Measurements from ENCODE around the gene RNASE11.

The RNASE11 gene

GRCh38 chr14:20587489-20588154 is at the start of gene RNASE11:
TSS of gene RNASE11 (minus strand) at chr14:20588001.
- no peak for TF ChIP-seq CTCF (IDR thresholded peaks at IDR 0.05; ENCODE audit: insufficient read depth, low read depth, low read length, missing control alignments)
- no peak within 1 kb of the TSS for H3K4me3 ChIP-seq (ENCODE audit: low read length)
- no peak for DNase-seq (ENCODE audit: low read depth)

DNA sequence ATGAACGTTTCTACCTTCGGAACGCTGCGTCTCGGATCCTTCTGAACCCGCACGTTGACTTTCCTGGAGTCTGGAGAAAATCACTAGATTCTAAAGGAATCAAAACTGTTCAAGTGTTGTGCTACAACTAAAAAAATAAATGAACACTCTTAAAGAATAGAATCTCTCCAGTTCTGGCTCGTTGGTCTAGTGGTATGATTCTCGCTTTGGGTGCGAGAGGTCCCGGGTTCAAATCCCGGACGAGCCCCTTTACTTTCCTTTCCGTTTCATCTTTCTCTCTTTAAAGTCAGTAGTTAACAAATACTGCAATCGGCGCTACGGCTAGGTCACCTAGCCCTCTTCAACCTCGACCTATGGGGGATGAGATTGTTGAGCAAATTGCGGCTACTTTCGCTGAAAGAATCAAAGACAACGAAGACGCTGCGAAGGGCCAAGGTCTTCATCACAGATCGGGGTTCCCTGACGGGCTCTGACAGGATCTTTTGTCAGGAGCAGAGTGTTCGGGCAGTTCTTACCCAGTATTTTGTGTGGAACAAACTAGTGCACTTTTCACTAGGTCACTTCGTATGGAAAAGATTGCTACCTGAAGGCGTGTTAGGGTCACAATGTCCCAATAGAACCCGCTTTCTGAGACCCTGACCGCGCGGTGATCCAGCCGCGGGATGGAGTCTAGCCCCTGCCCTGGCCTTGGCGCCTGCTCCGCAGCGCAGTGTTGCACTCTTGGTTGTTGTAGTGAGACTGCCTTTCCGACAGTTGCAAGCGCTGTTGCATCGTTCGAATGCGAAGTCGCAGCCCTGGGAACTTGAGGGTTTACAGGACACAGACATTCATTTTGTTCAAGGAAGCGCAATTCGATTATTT is 45.3 kb upstream of the RNASE11 start:
- peak overlapping the region; percentile 46 for H3K4me3 ChIP-seq (ENCODE audit: low read length)
- peak; percentile 84 for DNase-seq (ENCODE audit: low read depth)
- no peak for TF ChIP-seq CTCF (IDR thresholded peaks at IDR 0.05; ENCODE audit: insufficient read depth, low read depth, low read length, missing control alignments)

DNA sequence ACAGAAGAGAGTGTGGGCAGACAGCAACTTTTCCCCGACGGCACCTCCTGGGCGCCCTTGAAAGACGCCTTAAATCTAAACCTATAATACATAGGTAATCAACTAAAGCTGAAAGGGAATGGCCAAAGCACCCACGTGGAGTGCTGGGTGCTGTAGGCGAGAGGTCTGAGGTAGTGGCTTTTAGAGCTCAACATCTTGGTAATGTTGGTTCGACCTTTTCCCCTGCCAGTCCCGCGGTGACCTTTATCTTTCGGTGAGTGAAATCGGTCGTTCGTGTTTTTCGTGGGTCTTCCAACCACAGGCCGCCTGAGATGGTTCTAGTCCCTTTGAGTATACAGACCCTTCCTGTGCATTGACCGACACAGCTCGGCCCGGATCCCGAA is 44.6 kb upstream of the RNASE11 start:
- DNase-seq (ENCODE audit: low read depth) = peak; percentile 27
- peak overlapping the region; percentile 46 for H3K4me3 ChIP-seq (ENCODE audit: low read length)
- no peak for TF ChIP-seq CTCF (IDR thresholded peaks at IDR 0.05; ENCODE audit: insufficient read depth, low read depth, low read length, missing control alignments)

DNA sequence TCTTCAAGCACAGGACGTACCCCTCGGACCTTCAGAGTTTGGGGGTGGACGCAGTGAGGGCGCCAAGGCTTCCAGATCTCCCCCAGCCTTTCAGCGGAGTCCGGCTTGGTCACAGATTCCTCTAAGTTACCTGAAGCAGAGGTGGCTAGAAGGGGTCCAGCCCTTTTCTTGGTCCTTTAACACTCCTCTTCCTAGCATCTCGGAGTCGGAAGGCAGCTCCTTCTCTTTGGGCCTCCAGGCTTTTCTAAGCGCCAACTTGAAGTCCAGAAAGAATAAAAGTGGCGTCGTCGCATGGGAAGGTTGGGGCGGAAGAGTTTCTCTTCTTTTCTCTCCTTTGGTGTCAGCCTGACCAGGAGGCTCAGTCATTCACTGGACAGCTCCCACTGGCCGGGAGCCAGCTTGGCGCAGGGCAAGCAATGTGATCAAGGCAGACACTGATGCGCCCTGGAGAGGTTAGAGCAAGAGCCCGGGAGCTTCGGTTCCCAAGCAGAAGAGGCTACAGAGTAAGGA is 44.1 kb upstream of the RNASE11 start:
- TF ChIP-seq CTCF (IDR thresholded peaks at IDR 0.05; ENCODE audit: insufficient read depth, low read depth, low read length, missing control alignments) = no peak
- H3K4me3 ChIP-seq (ENCODE audit: low read length) = peak overlapping the region; percentile 46
- peak; percentile 74 for DNase-seq (ENCODE audit: low read depth)

DNA sequence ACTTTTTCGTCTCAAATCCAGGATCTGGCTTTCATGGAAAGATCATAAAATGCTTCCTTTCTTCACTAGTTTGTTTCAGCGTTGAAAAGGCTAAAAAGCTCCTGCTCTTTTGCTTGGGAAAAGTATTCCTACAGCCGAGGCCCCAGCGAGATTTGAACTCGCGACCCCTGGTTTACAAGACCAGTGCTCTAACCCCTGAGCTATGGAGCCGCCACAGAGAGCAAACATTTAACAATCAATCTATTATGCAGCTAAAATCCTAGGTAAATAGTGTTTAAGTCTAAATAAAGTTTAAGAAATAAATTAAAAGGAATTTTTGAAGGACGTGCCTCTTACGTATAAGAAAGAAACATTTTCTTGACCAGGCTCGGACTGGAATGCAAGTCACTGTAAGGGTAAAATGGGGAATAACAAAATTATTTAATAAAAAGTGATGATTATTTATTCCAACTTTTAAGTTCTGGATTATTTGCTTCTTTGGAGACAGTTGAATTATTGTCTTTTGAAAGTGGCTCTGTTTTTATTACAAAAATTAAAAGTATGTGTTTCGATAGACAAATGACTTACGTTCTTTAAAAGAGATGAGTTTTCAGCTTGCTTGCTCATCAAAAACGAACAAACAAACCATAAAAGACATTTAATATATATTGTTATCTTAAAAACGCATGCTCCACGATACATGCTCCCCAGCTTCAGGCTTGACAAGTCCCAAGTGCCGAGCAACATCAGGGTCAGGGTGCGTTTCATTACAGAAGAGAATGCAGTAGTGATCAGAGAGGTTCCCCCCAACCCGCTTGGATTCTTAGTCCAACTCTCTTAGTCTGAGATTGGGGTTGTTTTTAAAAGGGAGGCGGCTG is 43.5 kb upstream of the RNASE11 start:
- TF ChIP-seq CTCF (IDR thresholded peaks at IDR 0.05; ENCODE audit: insufficient read depth, low read depth, low read length, missing control alignments) = no peak
- H3K4me3 ChIP-seq (ENCODE audit: low read length) = peak overlapping the region; percentile 46
- peak; percentile 62 for DNase-seq (ENCODE audit: low read depth)

- H3K4me3 ChIP-seq (ENCODE audit: low read length) = peak overlapping the region; percentile 46
- DNase-seq (ENCODE audit: low read depth) = peak; percentile 79
- no peak for TF ChIP-seq CTCF (IDR thresholded peaks at IDR 0.05; ENCODE audit: insufficient read depth, low read depth, low read length, missing control alignments)
Measured at GRCh38 chr14:20630340-20631022, 42.7 kb upstream of the RNASE11 start.

All from epithelial cell of esophagus (primary cell).